IMR-90 (cell line): ENCODE results near the gene NFAT5. TPM values are rescaled to one million over a fixed set of nuclear protein-coding genes. Genes with fewer than 3 reads are reported as not detected.
A peak's percentile ranks its signal among the peaks of the same experiment; 100 is the strongest.

ENCODE experiments used
- ATAC-seq: fragments of 200-7000 bp; cut with Tn5 transposase; 2 replicates; pipeline ENCODE4 v1.9.1; 2020; ENCODE audit warnings: low read depth, mild to moderate bottlenecking, moderate library complexity
- BruUV-seq: library from RNA; stranded (reverse); fragments of 400-500 nt; replicated peaks from 2 replicates; lab custom pipeline; 2021; lab: Mats Ljungman, UMichigan
- CTCF ChIA-PET: fragments of 300-600 bp; formaldehyde crosslinking; extraction: SDS; loops from one replicate; lab custom pipeline; 2021; ENCODE audit warnings: antibody characterized with exemption; lab: Yijun Ruan, JAX
- POLR2A ChIA-PET: fragments of 300-600 bp; sonication (Branson Sonifier 250); formaldehyde crosslinking; loops from one replicate; lab custom pipeline; 2022; ENCODE audit warnings: antibody characterized with exemption; ENCODE audit not compliant: unreplicated experiment; lab: Charles Lee
- DNase-seq: peaks from one replicate; pipeline ENCODE4 v3.0.0; 2013
- H2AFZ ChIP-seq: replicated peaks from 2 replicates; pipeline ENCODE3; 2013; ENCODE audit warnings: low read length, mild to moderate bottlenecking; ENCODE audit not compliant: poor library complexity
- H2AK5ac ChIP-seq: 2 replicates; pipeline ENCODE4 v1.6.1; 2013; ENCODE audit warnings: low read depth, low read length, inconsistent platforms
- H2AK9ac ChIP-seq: replicated peaks from 2 replicates; pipeline ENCODE3; 2013; ENCODE audit warnings: mild to moderate bottlenecking, low read depth, low read length, moderate library complexity; ENCODE audit not compliant: poor library complexity
- H2BK120ac ChIP-seq: 2 replicates; pipeline ENCODE4 v1.6.1; 2013; ENCODE audit warnings: low read depth, low read length, inconsistent platforms
- H2BK15ac ChIP-seq: 3 replicates; pipeline ENCODE4 v1.6.1; 2013; ENCODE audit warnings: low read depth, low read length, inconsistent platforms
- H2BK20ac ChIP-seq: 2 replicates; pipeline ENCODE4 v1.6.1; 2013; ENCODE audit warnings: low read depth, mild to moderate bottlenecking, inconsistent platforms, low read length, moderate library complexity
- H2BK5ac ChIP-seq: 2 replicates; pipeline ENCODE4 v1.6.1; 2013; ENCODE audit warnings: mild to moderate bottlenecking, low read depth, low read length, inconsistent platforms; ENCODE audit not compliant: poor library complexity, severe bottlenecking
- H3K14ac ChIP-seq: replicated peaks from 2 replicates; pipeline ENCODE4 v1.6.1; 2013; ENCODE audit warnings: low read depth, low read length, inconsistent platforms
- H3K18ac ChIP-seq: 2 replicates; pipeline ENCODE4 v1.6.1; 2013; ENCODE audit warnings: low read depth, low read length, control low read depth
- H3K23ac ChIP-seq: 2 replicates; pipeline ENCODE4 v1.6.1; 2013; ENCODE audit warnings: low read depth, low read length, inconsistent platforms
- H3K27ac ChIP-seq: 2 replicates; pipeline ENCODE4 v1.5.1; 2013; ENCODE audit warnings: mild to moderate bottlenecking, control low read depth, low read length; ENCODE audit not compliant: insufficient read depth
- H3K27me3 ChIP-seq: 2 replicates; pipeline ENCODE4 v1.6.1; 2013; ENCODE audit warnings: low read length; ENCODE audit not compliant: control insufficient read depth, insufficient read depth
- H3K36me3 ChIP-seq: 2 replicates; pipeline ENCODE4 v1.6.1; 2013; ENCODE audit warnings: low read length, mixed read lengths; ENCODE audit not compliant: control insufficient read depth, insufficient read depth
- H3K4ac ChIP-seq: 2 replicates; pipeline ENCODE4 v1.6.1; 2013; ENCODE audit warnings: low read depth, low read length, inconsistent platforms
- H3K4me1 ChIP-seq: 2 replicates; pipeline ENCODE4 v1.6.1; 2013; ENCODE audit warnings: low read length, mixed read lengths; ENCODE audit not compliant: control insufficient read depth, insufficient read depth
- H3K4me2 ChIP-seq: 2 replicates; pipeline ENCODE4 v1.6.1; 2013; ENCODE audit warnings: low read depth, mild to moderate bottlenecking, control low read depth, low read length, moderate library complexity
- H3K4me3 ChIP-seq: 2 replicates; pipeline ENCODE4 v1.5.1; 2013; ENCODE audit warnings: low read depth, mild to moderate bottlenecking, control low read depth, low read length, moderate library complexity; ENCODE audit not compliant: insufficient read depth
- H3K56ac ChIP-seq: 2 replicates; pipeline ENCODE4 v1.6.1; 2013; ENCODE audit warnings: low read length, inconsistent platforms; ENCODE audit not compliant: insufficient read depth; ENCODE audit errors: extremely low read depth
- H3K79me1 ChIP-seq, 2 experiments: 2 replicates each; pipeline ENCODE4 v1.6.1; 2013; ENCODE audit warnings: low read length in 2 of 2, inconsistent platforms in 1 of 2, low read depth in 1 of 2
- H3K9ac ChIP-seq: 2 replicates; pipeline ENCODE4 v1.6.1; 2013; ENCODE audit warnings: low read depth, low read length, control low read depth
- H3K9me1 ChIP-seq: 2 replicates; pipeline ENCODE4 v1.6.1; 2013; ENCODE audit warnings: low read length, inconsistent platforms; ENCODE audit not compliant: insufficient read depth
- H3K9me3 ChIP-seq: 2 replicates; pipeline ENCODE4 v1.6.1; 2013; ENCODE audit warnings: low read length; ENCODE audit not compliant: control insufficient read depth, insufficient read depth
- H4K20me1 ChIP-seq: 2 replicates; pipeline ENCODE4 v1.6.1; 2013; ENCODE audit warnings: low read length, inconsistent platforms; ENCODE audit not compliant: insufficient read depth
- H4K5ac ChIP-seq: 2 replicates; pipeline ENCODE4 v1.6.1; 2013; ENCODE audit warnings: mild to moderate bottlenecking, low read depth, low read length, control low read depth
- H4K8ac ChIP-seq, 2 experiments: 2 replicates each; pipeline ENCODE4 v1.6.1; 2013; ENCODE audit warnings: low read depth in 2 of 2, low read length in 2 of 2, control low read depth in 1 of 2, inconsistent platforms in 1 of 2
- H4K91ac ChIP-seq: 2 replicates; pipeline ENCODE4 v1.6.1; 2013; ENCODE audit warnings: low read depth, low read length, inconsistent platforms; ENCODE audit not compliant: insufficient read depth
- BHLHE40 ChIP-seq: fragments of 150-350 bp; IDR thresholded peaks from 2 replicates; pipeline ENCODE4 v1.6.1; 2016; ENCODE audit warnings: mild to moderate bottlenecking, low read depth, low read length
- CHD1 ChIP-seq: IDR thresholded peaks from 2 replicates; pipeline ENCODE4 v1.6.1; 2012; ENCODE audit warnings: low read depth, low read length, improper control_type of control experiment
- ELK1 ChIP-seq: fragments of 150-350 bp; IDR thresholded peaks from 2 replicates; pipeline ENCODE4 v1.6.1; 2016; ENCODE audit warnings: low read depth, mild to moderate bottlenecking, low read length, moderate library complexity, borderline replicate concordance
- MAFK ChIP-seq: IDR thresholded peaks from 2 replicates; pipeline ENCODE4 v1.6.1; 2012; ENCODE audit warnings: low read depth, low read length, improper control_type of control experiment
- POLR2A ChIP-seq: IDR thresholded peaks from 2 replicates; pipeline ENCODE4 v1.6.1; 2012; ENCODE audit warnings: mild to moderate bottlenecking, low read depth, low read length
- dilution Hi-C: fragments of 300-500 bp; cut with HindIII; formaldehyde crosslinking; loops from one replicate; pipeline ENCODE4 v1.14.3; 2018; ENCODE audit warnings: low sequenced_read_pairs; ENCODE audit not compliant: unreplicated experiment
- in situ Hi-C: fragments of 300-500 bp; cut with MboI; formaldehyde crosslinking; loops from 3 replicates; pipeline ENCODE4 v1.14.3; 2019; ENCODE audit warnings: low sequenced_read_pairs, inconsistent platforms, mixed read lengths
- intact Hi-C: fragments of 100-400 bp; cut with micrococcal nuclease; formaldehyde crosslinking; loops from 2 replicates; pipeline ENCODE4 v1.10.0; 2022
- polyA plus RNA-seq, 3 experiments: library from polyadenylated mRNA; depleted of rRNA; stranded (reverse); fragments of >200 nt; gene quantifications; 2 replicates each; pipeline ENCODE4 v1.2.3, GENCODE V29; 2012; ENCODE audit warnings: low replicate concordance in 1 of 3
- total RNA-seq: library from RNA; depleted of rRNA; stranded (reverse); fragments of >200 nt; gene quantifications from 2 replicates; pipeline ENCODE4 v1.2.3, GENCODE V29; 2012

The NFAT5 gene
- total and polyA plus RNA-seq, 2 of the 4 experiments (the other 2 are of a cell fraction): 10.9 to 20.1 TPM

DNA sequence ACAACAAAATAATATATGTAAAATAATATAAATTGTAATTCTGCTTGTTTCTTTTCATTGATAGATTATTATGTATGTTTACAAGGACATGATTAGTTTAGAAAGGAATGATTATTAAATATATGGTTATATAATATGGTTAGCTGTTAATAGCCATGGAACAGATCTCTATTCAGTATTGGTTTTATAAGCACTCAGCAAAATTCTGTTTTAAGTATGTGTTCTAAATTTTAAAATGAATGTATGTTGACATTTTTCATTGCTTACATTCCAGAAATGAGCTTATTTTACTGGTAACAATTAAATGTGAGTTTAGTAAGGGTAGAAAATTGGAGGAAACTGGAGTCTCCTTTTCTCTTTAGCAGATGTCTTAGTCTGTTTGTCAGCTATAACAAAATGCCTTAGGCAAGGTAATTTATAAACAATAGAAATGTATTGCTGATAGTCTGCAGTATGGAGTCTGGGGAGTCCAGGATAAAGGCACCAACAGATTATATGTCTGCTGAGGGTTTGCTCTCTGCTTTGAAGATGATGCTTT, 45.4 kb downstream of the NFAT5 start:
- Histone ChIP-seq H2BK20ac (no peak overlapping the region), H4K5ac (no peak overlapping the region), H3K9me1 (peaks cover 14% of the 10 kb centered on the region; the same call in 1 of the 2 replicates), H2AK9ac (no peak overlapping the region), H3K27ac (no peak overlapping the region), H3K4me2 (no peak overlapping the region), H2BK15ac (no peak overlapping the region), H3K9me3 (no peaks in the 10 kb centered on the region), H4K91ac (no peak overlapping the region), H4K8ac (no peak overlapping the region), H3K27me3 (no peaks in the 10 kb centered on the region), H2AK5ac (no peak overlapping the region), H3K36me3 (peaks cover 5% of the 10 kb centered on the region), H3K4me1 (peaks cover 11% of the 10 kb centered on the region), H3K4ac (no peak overlapping the region), H3K79me1 (peaks cover 22 to 79% of the 10 kb centered on the region in 2 experiments), H2AFZ (no peak overlapping the region), H3K14ac (peak overlapping the region; percentile 8; the same call in 1 of the 2 replicates), H2BK5ac (peak overlapping the region; percentile 5), H3K18ac (no peak overlapping the region), H3K9ac (no peak overlapping the region), H4K20me1 (peaks cover 90% of the 10 kb centered on the region), H2BK120ac (no peak overlapping the region), H3K56ac (no peak overlapping the region), H3K23ac (no peak overlapping the region), H3K4me3 (no peak overlapping the region)
- ATAC-seq: peak; percentile 9; the same call in 1 of the 2 replicates
- no TSS peak for BruUV-seq
- intact Hi-C loops: no loop called here
- in situ Hi-C loops: no loop called here
- dilution Hi-C loops: no loop called here
- ChIA-PET CTCF (interaction anchor here (1.2 kb wide), 1 partner anchor 215 kb away, joined by 3 read pairs; no protein-coding TSS in a partner anchor), POLR2A (no interaction called here)
- TF ChIP-seq BHLHE40 (no peak), MAFK (peak; percentile 21; the same call in 1 of the 2 replicates), CHD1 (no peak), POLR2A (no peak), ELK1 (no peak)
- no peak for DNase-seq
